ENCODE results near the gene CXCL10.

CXCL10 gene

GRCh38 chr4:75973766-75974165, 49.5 kb downstream of the CXCL10 start:
- TF ChIP-seq TAF1 (IDR thresholded peaks at IDR 0.05; ENCODE audit: borderline replicate concordance, insufficient read depth, low read length) (no peak), REST (IDR thresholded peaks at IDR 0.05; ENCODE audit: insufficient read depth in 1 of 2, low read depth in 2 of 2, low read length in 2 of 2) (no peak), FOXP2 (optimal IDR thresholded peaks at IDR 0.05; ENCODE audit: borderline replicate concordance, extremely low read depth, extremely low read length, insufficient read depth) (no peak), POLR2AphosphoS5 (IDR thresholded peaks at IDR 0.05; ENCODE audit: low read depth, low read length) (no peak), SIN3A (IDR thresholded peaks at IDR 0.05; ENCODE audit: borderline replicate concordance, insufficient read depth, low read length) (no peak)
